DMS153 treated with DMSO at 0.1 percent for 48 hours (cell line): ENCODE results near the gene ZNF557.
"Not testable (repeated sequence)": the region's sequence is repeated elsewhere in the genome, so short reads cannot be mapped to it uniquely, and the experiment has no call there.

Experiments
- DNase-seq: peaks from one replicate; lab custom pipeline; 2025; ENCODE audit not compliant: unreplicated experiment; lab: John Stamatoyannopoulos, UW

The ZNF557 gene

DNA sequence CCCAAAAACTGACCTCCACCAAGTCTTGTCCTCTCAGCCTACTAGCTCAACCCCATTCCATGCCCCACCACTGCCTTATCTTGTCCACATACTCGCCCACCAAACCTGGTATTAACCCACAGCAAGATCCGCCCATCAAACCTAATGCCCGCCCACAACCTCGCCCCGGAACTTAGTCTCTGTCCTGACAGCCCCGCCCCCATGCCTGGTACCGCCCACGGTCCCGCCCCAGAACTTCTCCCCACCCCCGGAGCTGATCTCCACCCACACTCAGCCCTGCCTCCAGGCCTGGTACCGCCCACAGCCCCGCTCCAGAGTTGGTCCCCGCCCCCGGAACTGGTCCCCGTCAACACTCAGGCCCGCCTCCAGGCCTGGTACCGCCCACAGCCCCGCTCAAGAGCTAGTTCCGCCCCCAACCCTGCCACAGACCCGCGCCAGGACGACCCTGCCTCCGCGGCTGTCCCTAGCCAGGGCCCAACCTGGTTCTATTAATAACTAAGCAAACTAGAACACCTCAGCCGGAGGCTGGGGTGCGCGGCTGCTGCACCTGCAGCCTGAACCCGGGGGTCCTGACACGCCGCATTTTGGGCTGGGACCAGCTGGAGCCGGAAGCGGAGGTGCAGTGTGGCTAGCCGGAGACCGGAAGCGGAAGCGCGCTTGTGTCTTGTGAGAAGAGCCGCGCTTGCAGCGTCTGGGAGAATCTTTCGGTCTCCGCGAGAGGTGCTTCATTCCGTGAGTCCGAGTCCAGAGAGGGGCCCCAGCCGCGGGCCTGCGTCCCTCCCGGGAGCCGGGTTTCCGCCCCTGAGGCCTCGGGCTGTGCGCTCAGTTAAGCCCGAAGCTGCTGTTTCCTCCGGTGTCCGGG lies at the start of gene ZNF557:
ZNF557 (plus strand) TSS at position 662 of the 862 bp plus-strand sequence. CDS start 5,372 bp downstream, outside the sequence.
- peak; percentile 95 for DNase-seq

- DNase-seq, result not testable (repeated sequence)
Observed at GRCh38 chr19:7021331-7021730, 48.2 kb upstream of the ZNF557 start, which contains the start of gene MBD3L2B. Gene MBD3L2B, minus strand, starts transcription at chr19:7021431. Its CDS starts 34 bp downstream, at chr19:7021397.

DNA sequence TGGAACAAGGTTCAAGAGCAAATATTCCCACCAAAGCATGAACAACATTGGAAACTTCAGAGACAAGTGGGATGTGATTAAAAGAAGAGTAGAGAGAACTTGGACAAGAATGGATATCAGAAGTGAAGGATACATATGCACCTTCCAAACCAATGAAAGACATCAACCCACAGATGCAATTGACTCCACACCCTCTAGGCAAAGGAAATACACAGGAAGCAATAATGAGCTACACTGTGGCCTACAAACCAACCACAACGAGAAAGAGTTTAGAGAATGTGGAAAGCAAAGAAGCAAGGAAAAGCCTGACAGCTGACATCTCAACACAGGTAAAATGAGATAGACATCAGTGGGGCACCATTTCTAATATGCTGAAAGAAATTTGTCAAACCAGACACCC lies 40.7 kb upstream of the ZNF557 start:
- DNase-seq, result not testable (repeated sequence)

- DNase-seq, result not testable (repeated sequence)
Observed at GRCh38 chr19:7030278-7030677, 39.2 kb upstream of the ZNF557 start, which contains the start of gene MBD3L5. Gene MBD3L5, plus strand, starts transcription at chr19:7030578. Its CDS starts 34 bp downstream, at chr19:7030612.

- DNase-seq, result not testable (repeated sequence)
Observed at GRCh38 chr19:7040079-7040478, 29.4 kb upstream of the ZNF557 start, which contains the start of gene MBD3L4. Gene MBD3L4, minus strand, starts transcription at chr19:7040179. Its CDS starts 35 bp downstream, at chr19:7040144.

GRCh38 chr19:7041563-7041962 lies 27.9 kb upstream of the ZNF557 start:
- not testable (repeated sequence) for DNase-seq

- not testable (repeated sequence) for DNase-seq
Observed at GRCh38 chr19:7049021-7049420, 20.5 kb upstream of the ZNF557 start, which contains the start of gene MBD3L2. Gene MBD3L2, plus strand, starts transcription at chr19:7049321. Its CDS starts 53 bp downstream, at chr19:7049374.

- not testable (repeated sequence) for DNase-seq
Observed at GRCh38 chr19:7051421-7051820, 18.1 kb upstream of the ZNF557 start.

DNA sequence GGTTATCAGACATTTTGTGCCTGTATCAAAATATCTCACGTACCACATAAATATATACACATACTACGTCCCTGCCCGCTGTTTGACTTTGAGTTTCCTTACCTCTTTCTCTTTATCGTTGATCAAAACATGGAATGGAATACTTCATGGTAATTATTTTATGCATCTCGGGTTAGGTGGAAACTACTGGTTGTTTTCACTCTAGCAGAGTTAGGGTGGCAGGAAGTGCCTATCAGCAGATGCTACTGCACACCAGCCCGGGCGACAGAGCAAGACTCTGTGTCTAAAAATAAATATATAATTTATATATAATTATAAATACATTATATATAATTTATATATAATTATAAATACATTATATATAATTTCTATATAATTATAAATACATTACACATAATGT lies 16.6 kb upstream of the ZNF557 start:
- not testable (repeated sequence) for DNase-seq

GRCh38 chr19:7054635-7055368 lies 14.7 kb upstream of the ZNF557 start:
- DNase-seq, result not testable (repeated sequence)

GRCh38 chr19:7055679-7056078 lies 13.8 kb upstream of the ZNF557 start:
- not testable (repeated sequence) for DNase-seq

DNA sequence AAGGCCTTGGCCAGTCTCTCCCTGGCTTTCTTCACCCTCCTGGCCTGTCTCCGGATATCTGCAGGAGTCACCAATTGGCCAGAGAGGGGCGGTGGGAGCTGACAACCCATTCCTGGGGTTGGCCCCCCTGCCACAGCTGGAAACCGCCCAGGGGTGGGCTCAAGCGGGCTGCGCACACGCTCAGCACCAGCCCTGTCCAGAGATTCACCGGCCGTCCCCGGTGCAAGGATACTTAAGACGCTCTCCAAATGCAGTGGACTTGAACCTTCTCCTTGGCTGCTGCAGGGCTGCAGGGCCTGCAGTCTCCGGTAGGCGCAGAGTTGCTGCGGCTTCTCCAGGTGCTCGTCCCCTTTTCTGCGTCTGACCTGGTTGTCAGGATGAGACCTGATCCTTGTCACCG lies 13.1 kb upstream of the ZNF557 start:
- not testable (repeated sequence) for DNase-seq

DNA sequence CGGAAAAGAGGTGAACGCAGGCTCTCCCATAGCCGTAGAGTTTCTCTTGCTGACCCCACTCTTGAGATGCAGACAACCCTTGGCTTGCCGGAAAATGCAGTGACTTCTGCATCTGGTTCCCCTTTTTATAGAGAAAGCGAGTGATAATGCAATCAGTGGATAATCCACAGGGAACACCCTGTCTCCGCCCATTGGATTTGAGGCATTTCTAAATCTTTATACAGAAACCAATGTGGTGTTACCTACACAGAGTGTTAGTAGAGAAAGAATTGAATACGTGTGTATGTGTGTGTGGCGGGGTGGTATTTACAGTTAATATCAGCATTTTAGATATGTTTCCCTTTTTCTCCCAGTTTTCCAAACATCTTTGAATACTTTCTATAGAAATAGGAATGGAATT lies 10.9 kb upstream of the ZNF557 start, which contains the start of gene MBD3L3:
MBD3L3 (minus strand) TSS at position 101 of the 400 bp plus-strand sequence; CDS start at position 30, 71 bp downstream.
- DNase-seq, result not testable (repeated sequence)

- DNase-seq, result not testable (repeated sequence)
Observed at GRCh38 chr19:7059977-7060376, 9.5 kb upstream of the ZNF557 start.

DNA sequence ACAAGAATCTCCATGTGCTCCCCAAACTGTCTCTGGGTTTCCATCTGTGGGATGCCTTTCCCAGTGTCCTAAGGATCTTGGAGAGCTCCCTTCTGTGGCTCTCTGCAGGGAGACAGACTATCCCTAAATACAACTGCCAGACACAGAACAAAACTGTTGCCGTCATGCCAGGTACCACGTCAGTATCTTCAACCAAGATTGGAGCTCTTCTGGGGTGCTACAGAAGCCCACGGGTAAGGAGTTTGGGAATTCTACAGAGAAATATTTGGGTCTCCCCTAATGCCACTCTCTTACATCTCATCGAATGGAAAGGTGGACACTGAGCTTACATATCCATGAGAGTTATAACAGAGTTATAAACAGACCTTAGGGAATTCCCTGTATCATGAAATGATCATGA lies 6.2 kb upstream of the ZNF557 start:
- DNase-seq, result no peak

DNA sequence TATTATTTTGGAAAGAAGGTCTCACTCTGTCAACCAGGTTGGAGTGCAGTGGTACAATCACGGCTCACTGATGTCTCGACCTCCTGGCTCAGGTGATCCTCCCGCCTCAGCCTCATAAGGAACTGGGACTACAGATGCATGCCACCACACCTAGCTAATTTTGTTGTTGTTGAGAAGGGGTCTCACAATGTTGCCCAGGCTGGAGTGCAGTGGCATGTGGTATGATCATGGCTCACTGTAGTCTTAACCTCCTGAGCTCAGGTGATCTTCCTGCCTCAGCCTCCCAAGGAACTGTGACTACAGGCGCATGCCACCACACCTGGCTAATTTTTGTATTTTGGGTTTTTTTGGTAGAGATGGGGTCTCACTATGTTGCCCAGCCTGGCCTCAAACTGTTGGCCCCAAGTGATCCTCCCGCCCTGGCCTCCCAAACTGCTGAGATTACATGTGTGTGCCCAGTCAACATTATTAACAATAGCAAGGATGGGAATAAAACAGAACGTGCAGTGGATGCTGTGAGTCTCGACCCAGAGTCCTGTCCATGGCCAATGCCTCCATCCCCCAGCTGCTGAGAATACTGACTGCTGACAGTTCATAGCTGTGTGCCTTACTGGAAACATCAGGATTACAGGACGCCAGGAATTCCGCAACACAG lies 5.6 kb upstream of the ZNF557 start:
- no peak for DNase-seq

DNA sequence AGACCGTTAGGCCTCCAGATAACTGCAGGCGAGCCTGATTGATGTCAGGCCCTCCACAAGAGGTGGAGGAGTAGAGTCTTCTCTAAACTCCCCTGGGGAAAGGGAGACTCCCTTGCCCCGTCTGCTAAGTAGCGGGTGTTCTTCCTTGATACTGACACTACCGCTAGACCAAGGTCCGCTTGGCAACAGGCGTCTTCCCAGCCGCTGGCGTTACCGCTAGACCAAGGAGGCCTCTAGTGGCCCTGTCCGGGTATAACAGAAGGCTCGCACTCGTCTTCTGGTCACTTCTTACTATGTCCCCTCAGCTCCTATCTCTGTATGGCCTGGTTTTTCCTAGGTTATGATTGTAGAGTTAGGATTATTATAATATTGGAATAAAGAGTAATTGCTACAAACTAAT lies 2.4 kb upstream of the ZNF557 start:
- DNase-seq, result not testable (repeated sequence)

- no peak for DNase-seq
Observed at GRCh38 chr19:7067716-7068115, 1.8 kb upstream of the ZNF557 start.

- no peak for DNase-seq
Observed at GRCh38 chr19:7068599-7068998, 904 bp upstream of the ZNF557 start.

DNA sequence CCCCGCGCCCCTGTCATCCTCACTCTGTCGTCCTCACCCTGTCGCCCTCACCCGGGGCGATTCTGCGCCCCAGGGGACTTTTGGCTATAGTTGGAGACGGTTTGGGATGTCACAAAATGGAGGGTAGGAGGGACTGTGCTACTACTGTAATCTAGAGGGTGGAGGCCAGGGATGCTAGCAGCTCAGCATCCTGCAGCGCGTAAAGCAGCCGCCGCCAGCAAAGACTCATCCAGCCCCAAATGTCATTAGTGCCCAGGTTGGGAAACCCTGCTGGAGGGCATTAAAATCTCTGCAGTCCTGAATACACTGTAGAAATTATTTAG lies 362 bp downstream of the ZNF557 start:
- no peak for DNase-seq

DNA sequence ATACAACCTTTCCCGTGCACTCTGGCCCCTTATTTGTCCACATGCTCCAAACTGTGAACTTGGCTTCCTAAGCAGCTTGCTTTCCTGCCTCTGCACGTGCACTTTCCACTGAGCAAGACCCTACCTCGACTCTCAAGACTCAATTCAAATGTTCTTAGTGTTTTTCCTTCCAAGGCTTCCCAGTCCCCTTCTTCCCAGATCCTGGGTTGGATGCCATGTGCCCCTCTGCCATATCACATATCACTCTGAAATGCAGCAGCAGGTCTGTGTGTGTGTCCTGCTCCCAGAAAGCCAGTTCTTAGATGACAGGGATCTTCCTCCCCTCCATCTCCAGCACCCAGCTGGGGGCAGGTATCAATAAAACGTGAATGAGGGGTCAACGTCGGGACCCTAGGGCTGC lies 3.0 kb downstream of the ZNF557 start:
- no peak for DNase-seq
